ENCODE measurements around the gene PDLIM1. TPM values are rescaled to one million over a fixed set of nuclear protein-coding genes. Genes with fewer than 3 reads are reported as not detected.

Gene PDLIM1
- total RNA-seq, 1 experiment from 2014 or later = not detected

DNA sequence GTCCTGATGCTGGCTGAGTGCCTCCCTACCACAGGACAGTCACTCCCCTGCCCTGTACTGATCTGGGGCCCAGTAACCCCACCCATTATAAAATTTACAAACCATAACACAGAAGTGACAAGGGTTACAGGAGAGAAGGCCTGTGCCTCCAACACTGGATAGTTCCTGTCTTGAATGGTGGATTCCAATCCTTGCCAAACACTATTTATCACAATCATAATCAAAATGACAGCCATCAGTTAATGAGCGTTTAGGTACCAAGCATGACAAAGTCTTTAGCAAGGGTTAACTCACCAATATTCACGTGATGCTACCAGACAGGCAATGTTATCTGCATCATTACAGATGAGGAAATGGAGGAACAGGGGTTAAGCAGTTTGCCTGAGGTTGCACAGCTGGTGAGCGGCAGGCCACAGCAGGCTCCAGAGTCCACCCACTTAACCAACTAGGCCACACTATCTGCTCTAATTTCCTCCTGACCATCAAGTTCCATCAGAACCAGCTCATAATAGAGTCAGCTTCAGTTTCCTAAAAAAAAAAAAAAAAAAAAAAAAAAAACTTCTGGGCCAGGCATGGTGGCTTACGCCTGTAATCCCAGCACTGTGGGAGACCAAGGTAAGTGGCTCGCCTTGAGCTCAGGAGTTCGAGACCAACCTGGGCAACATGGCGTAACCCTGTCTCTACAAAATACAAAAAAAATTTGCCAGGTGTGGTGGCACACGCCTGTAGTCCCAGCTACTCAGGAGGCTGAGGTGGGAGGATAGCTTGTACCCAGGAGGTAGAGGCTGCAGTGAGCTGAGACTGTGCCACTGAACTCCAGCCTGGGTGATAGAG is 14.2 kb downstream of the PDLIM1 start:
- in situ Hi-C loops (cut with HindIII; ENCODE audit: low sequenced_read_pairs) = no loop called here
- DNase-seq (ENCODE audit: low spot score) = no peak

DNA sequence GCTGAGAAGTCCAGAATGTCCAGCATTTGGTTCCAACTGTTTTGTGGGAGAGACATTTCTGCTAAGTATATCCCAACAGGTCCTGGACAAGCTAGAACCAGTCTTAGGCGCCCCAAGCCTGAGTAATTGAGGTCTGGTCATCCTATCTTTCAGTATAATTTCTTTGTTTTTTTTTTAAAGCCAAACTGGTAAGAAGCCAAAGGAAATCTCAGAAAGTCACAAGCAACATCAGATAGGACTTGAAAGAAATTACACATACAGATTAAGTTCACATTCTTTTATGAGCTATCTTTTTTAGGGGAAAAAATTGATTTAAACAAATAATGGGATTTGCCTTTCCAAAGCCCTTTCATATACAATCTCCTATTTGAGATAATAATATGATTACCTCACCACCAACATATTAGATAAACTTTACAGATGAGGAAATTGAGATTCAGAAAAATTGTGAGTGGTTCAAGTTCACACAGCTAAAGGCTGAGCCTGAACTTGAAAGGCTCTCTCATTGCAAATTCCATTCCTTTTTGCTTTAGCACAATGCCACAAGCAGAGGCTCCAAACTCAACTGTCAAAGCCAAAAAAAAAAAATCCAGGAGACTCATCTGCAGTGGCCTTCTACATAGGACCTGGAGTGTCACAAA is 15.0 kb downstream of the PDLIM1 start:
- no peak for DNase-seq (ENCODE audit: low spot score)
- in situ Hi-C loops (cut with HindIII; ENCODE audit: low sequenced_read_pairs) = no loop called here

DNA sequence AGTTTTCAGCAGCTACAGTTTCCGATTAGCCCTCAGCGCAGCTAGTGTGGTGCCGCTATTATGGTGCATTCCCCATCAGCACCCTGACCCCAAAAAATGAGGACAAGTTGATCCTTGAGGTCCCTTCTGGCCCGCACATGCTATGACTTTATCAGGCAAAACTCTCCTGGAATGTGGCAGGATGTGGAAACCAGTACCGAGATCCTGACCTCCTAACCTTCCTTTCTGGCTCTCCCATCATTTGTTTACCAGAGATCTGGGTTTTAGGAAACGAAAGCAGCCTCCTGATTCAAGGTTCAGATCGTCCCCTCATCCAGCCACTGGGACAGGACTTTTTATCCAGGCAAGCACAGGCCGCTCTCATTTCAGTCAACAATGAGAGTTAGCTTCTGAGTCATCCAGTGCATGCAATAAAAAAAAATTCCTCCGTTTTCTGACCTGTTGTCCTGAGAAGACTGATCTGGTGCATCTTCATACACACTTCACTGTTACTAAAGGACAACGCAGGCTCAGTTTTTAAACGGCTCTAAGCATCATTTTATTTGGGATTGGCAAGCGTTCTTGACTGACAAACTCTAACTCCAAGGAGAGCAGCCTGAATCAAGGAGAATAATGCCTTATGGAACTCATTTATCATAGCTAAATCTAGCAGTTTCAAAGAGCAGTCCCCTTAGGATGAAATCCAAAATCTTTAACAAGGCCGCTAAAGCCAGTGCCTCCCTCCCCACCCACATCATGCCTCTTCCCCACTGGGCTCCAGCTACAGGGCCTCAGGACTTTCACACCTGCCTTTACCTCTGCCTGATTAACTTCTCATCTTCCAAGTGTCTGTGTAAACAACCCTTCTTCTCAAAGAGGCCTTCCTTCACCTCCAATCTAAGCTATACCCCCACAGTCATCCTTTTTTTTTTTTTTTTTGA is 17.1 kb downstream of the PDLIM1 start:
- in situ Hi-C loops (cut with HindIII; ENCODE audit: low sequenced_read_pairs) = no loop called here
- DNase-seq (ENCODE audit: low spot score) = no peak

DNA sequence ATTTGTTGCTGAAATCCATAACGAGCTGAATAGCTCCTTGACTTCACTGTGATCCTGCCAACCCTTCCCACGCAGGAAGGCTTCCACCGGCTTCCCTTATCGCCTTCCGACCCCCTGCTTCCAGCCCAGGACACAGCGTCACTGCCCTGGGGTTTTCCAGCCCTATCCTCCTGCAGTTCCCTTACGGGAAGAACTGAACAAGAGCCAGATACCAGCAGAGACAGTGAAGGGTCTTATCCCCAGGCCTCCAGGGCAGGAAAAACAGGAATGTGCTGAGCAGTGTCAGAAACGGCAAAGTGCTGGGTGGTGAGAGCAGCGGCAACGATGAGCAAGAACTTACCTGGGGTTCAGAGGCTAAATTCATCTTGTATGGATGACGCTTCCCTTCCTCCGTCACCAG is 22.4 kb downstream of the PDLIM1 start:
- in situ Hi-C loops (cut with HindIII; ENCODE audit: low sequenced_read_pairs) = no loop called here
- no peak for DNase-seq (ENCODE audit: low spot score)

DNA sequence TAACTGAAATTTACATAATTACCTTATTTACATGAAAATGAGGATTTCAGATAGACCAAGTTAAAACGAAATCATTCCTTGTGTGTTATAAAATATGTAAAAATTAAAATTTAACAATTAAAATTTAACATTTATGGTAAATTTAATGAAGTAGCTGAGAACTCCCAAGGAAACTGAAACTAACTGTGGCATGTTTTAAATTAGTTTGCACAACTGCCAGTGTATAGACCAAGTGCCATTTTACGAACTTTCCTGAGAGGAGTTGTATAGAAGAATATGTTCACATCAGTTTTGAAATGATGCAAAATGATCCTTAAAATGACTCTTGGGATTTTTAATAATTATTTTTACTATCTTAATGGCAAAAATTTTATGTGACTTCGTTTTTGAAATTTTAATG is 23.6 kb downstream of the PDLIM1 start:
- in situ Hi-C loops (cut with HindIII; ENCODE audit: low sequenced_read_pairs) = no loop called here
- no peak for DNase-seq (ENCODE audit: low spot score)

DNA sequence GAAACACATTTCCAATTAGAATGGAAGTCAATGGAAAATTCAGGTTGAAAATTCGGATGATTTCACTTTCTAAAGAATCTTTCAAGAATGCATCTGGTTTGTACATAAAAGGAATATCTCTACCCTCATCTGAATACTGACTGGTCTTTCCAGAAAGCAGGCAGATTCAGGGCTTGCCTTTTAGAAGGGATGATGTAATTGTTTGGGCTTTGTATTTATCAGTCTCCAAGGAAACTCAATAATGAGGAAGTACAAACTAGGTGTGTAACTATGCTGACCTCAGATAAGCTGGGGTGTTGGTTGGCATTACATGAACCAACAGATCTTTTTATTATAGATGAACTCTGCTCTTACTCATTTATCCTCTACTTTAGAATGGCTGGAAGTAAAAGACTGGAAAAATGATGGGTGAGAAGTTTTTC is 24.1 kb downstream of the PDLIM1 start:
- no peak for DNase-seq (ENCODE audit: low spot score)
- in situ Hi-C loops (cut with HindIII; ENCODE audit: low sequenced_read_pairs) = no loop called here

DNA sequence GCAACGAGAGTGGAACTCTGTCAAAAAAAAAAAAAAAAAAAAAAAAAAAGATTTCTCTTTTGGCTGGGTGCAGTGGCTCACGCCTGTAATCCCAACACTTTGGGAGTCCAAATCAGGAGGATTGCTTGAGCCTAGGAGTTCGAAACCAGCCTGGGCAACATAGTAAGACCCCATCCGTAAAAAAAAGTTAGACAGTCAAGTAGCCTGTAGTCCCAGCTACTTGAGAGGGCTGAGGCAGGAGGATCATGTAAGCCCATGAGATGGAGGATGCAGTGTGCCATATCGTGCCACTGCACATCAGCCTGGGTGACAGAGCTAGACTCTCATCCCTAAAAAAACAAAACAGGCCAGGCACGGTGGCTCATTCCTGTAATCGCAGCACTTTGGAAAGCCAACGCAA is 25.2 kb downstream of the PDLIM1 start:
- in situ Hi-C loops (cut with HindIII; ENCODE audit: low sequenced_read_pairs) = no loop called here
- no peak for DNase-seq (ENCODE audit: low spot score)

DNA sequence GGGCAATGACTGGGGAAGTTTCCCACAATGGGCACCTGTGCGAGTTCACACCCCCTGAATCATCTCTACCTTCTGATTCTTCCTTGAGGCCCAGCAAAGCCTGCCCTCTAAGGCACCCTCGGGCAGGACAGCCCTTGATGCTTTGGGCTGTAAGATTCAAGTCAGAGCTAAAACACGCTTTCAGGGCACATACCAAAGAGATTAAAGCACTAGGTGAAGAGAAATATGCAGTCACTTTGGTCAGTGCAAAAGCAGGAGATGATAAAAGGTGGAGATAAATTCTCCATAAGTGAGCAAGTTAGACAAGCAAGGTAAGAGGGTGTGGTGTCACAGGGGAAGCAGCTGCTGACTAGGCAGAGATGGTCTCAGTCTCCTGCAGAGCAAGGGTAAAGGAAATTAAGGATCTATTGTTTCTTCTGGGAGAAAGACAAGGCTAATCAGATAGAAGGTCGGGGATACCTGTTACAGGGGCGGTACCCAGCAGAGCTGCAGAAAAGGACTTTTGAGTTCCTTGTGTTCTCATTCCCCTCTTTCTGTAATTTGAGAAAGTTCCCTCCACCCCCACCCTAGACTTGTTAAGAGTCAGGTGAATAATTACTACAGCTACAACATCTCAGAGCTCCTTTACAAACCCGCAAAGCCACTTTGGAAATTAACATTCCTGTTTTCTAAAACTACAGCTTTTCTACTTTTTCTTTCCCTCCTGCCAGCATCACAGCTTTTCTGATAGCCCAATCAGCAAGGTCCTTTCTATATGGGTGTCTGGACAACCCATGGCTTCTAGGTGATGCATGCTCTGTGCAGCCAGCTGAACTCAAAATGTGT is 26.4 kb downstream of the PDLIM1 start:
- in situ Hi-C loops (cut with HindIII; ENCODE audit: low sequenced_read_pairs) = no loop called here
- DNase-seq (ENCODE audit: low spot score) = no peak

DNA sequence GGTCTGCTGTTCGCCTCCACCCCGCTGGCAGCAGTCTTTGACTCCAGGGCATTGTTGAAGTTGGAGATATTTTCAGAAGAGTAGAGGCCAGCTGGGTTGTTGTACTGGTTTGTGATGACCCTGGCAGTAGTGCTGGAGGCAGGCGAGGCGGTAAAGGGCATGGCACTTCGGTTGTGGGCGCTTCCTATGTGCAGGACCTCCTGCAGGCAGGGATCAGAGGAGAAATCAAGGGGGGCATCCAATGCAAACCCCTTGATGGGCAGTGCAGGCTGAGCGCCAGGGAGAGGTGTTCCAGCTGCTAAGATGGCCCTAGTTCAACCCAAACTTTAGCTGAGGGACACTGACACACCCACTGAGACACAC is 27.0 kb downstream of the PDLIM1 start:
- no peak for DNase-seq (ENCODE audit: low spot score)
- in situ Hi-C loops (cut with HindIII; ENCODE audit: low sequenced_read_pairs) = no loop called here

DNA sequence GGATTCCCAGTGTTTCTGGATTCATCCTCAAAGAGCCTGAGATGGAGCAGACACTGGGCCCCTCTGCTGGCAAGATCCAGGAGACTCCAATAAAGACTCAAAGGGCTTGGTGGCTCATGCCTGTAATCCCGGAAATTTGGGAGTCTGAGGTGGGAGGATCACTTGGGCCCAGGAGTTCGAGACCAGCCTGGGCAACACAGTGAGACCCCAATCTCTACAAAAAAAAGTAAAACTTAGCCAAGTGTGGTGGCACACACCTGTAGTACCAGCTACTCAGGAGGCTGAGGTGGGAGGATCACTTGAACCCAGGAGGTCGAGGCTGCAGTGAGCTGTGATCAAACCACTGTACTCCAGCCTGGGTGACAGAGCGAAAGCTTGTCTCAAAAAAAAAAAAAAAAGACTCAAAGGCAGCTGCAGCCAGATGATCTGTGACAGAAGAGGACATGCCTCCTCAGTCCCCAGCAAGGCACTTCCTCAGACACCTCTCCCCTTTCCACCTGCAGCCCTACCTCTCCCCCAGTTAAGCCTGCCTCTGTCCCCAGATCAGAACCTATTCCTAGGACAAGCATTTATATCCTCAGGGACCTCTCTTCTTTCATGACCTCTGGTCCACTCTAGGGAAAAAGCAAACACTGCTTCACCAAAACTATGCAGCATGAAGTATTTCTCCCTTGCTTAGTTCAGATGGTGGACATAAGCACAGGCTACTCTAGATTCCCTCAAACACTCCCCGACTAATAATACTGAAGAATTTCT is 27.9 kb downstream of the PDLIM1 start:
- in situ Hi-C loops (cut with HindIII; ENCODE audit: low sequenced_read_pairs) = no loop called here
- DNase-seq (ENCODE audit: low spot score) = no peak

DNA sequence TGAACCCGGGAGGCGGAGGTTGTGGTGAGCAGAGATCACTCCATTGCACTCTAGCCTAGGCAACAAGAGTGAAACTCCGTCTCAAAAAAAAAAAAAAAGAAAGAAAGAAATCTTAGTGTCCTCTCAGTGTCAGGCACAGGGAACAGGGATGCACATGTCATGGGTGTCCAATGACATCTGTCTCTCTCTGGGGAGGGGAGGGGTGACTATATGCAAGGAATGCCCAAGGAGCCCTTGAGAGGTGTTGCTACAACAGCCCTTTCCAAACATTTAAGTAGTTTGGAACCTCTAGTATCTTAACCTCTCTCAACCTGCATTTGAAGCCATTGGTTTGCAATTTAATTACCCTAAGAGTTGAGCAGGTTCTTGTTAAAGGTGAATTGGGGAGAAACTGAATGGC is 28.9 kb downstream of the PDLIM1 start:
- in situ Hi-C loops (cut with HindIII; ENCODE audit: low sequenced_read_pairs) = no loop called here
- no peak for DNase-seq (ENCODE audit: low spot score)

DNA sequence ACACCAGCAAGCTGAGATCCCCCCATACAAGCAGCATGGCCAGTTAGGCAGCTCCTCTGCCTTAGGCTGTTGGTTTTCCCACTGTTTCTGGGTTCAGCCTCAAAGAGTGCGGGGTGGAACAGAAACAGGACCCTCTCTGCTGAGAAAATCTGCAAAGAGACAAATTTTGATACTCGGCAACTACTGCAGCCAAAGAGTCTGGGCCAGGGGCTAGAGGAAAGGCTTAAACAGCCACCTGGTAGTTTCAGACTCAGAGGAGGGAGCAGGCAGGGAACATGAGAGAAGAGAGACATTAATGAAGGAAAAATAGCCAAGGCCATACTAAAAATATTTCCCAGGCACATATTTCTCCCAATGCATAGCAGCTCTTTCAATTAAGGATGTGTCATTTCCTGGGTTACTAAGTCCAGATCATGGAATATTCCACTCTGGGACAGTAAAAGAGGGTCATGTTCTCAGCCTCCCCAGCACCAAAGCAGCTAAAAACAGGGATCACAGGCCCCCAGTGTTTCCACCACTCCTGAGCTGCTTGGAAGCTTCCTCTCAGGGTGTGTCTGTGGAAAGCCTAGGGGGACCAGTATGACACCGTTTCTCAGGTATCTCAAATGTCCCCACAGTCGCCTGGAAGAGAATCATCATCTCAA is 29.8 kb downstream of the PDLIM1 start:
- DNase-seq (ENCODE audit: low spot score) = no peak

DNA sequence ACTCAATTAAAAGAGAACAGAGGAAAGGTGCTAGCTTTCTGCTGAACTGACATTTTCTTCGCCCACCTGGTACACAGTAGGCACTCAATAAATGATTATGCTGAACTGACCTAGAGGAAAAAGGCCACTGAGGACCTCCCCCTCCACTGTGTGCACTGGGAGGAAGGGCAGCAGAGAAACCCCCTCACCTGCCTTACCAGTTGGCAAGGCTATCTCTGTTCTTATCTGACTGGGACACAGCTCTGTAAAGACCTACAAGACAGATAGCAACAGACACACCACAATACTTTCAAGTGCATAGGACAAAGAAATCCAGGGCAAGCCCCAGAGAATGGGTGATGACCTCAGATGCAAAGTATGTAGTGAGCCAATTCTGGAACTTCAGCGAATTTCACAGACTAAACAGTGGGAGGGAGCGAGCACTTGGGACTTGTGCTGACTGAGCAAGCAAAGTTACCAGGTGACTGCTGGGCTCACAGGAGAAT is 30.4 kb downstream of the PDLIM1 start:
- DNase-seq (ENCODE audit: low spot score) = no peak
- in situ Hi-C loops (cut with HindIII; ENCODE audit: low sequenced_read_pairs) = no loop called here

More for the DNA sequence above, 29.8 kb downstream of the PDLIM1 start:
- in situ Hi-C loops (cut with HindIII; ENCODE audit: low sequenced_read_pairs) = no loop called here

DNA sequence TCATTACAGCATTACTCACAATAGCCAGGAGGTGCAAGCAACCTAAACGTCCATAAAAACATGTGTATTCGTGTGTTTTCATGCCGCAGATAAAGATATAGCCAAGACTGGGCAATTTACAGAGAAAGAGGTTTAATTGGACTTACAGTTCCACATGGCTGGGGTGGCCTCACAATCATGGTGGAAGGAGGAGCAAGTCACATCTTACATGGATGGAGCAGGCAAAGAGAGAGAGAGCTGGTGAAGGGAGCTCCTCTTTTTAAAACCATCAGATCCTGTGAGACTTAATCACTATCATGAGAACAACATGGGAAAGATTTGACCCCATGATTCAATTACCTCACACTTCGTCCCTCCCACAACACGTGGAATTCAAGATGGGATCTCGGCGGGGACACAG is 33.0 kb downstream of the PDLIM1 start:
- no peak for DNase-seq (ENCODE audit: low spot score)
- in situ Hi-C loops (cut with HindIII; ENCODE audit: low sequenced_read_pairs) = no loop called here

DNA sequence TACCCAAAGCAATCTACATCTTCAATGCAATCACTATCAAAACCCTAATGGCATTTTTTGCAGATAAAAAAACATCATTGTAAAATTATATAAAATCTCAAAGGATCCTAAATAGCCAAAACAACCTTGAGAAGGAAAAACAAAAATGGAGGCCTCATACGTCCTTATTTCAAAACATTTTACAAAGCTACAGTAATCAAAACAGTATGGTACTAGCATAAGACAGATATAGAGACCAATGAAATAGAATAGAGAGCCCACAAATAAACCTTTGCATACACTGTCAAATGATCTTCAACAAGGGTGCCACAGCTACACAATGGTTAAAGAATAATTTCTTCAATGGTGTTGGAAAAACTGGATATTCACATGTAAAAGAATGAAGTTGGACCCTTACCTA is 34.5 kb downstream of the PDLIM1 start:
- DNase-seq (ENCODE audit: low spot score) = no peak
- in situ Hi-C loops (cut with HindIII; ENCODE audit: low sequenced_read_pairs) = no loop called here

DNA sequence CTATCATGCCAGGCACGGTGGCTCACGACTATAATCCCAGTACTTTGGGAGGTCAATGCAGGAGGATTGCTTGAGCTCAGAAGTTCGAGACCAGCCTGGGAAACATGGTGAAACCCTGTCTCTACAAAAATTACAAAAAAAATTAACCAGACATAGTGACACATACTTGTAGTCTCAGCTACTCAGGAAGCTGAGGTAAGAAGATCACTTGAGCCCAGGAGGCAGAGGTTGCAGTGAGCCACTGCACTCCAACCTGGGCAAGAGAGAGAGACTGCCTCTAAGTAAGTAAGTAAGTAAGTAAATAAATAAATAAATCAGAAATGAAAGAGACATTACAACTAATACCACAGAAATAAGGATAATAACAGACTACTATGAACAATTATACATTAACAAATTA is 36.2 kb downstream of the PDLIM1 start:
- no peak for DNase-seq (ENCODE audit: low spot score)
- in situ Hi-C loops (cut with HindIII; ENCODE audit: low sequenced_read_pairs) = no loop called here

DNA sequence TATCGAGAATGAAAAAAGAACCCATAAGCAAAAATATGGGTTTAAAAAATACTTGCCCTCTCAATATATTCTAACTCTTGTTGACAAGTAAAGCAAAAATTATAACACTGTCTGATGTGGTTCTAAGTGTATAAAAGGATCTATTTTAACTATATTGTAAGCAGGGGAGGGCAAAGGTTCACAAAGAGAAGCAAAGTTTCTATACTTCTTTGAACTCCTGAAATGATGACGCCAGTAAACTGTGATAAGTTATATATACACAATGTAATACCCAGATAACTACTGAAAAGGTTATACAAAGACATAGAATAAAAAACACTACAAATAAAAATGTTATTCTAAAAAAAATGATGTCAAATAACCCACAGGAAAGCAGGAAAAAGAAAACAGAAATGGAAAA is 37.1 kb downstream of the PDLIM1 start:
- in situ Hi-C loops (cut with HindIII; ENCODE audit: low sequenced_read_pairs) = no loop called here

DNA sequence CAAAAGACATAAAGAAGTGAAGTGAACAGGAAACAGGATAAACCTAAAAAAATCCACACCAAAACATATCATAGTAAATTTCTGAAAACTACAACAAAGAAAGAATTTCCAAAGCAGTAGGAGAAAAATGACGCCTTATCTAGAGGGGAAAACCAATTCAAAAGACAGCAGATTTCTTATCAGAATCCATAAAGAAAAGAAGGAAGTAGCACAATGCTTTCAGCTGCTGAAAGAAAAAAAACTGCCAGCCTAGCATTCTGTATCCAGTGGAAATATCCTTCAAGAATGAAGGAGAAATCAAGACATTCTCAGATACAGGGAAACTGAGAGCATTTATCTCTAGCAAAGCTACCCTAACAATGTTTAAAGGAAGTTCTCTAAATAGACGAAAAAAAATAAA is 37.8 kb downstream of the PDLIM1 start:
- no peak for DNase-seq (ENCODE audit: low spot score)
- in situ Hi-C loops (cut with HindIII; ENCODE audit: low sequenced_read_pairs) = no loop called here

More for the DNA sequence above, 37.1 kb downstream of the PDLIM1 start:
- no peak for DNase-seq (ENCODE audit: low spot score)

All from G401 (cell line).